Measurements from ENCODE around the gene TIPRL.

TIPRL gene

DNA sequence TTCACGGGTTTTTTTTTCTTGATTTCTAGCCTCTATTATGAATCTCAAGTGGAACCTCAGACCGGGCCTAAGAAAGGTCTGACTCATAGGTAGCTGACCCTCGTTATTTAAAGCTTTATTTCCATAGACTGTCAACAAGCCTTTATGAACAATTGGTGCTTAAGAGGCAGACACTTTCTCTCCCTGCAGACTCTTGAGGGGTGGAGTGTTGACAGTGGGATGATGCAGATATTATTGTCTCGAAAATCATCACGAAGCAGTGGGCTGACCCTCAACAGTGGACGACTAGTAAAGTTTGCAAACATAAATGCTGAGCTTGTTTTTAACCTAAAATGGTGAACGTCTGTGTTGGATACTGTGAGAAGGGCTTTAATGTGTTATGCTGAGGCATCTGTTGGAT is 48.9 kb downstream of the TIPRL start:
- TF ChIP-seq SIN3A (IDR thresholded peaks at IDR 0.05; ENCODE audit: borderline replicate concordance, insufficient read depth, low read length) (no peak), FOXP2 (optimal IDR thresholded peaks at IDR 0.05; ENCODE audit: borderline replicate concordance, extremely low read depth, extremely low read length, insufficient read depth) (no peak), POLR2AphosphoS5 (IDR thresholded peaks at IDR 0.05; ENCODE audit: low read depth, low read length) (no peak), TAF1 (IDR thresholded peaks at IDR 0.05; ENCODE audit: borderline replicate concordance, insufficient read depth, low read length) (no peak)
- TF ChIP-seq, protein P1, sequence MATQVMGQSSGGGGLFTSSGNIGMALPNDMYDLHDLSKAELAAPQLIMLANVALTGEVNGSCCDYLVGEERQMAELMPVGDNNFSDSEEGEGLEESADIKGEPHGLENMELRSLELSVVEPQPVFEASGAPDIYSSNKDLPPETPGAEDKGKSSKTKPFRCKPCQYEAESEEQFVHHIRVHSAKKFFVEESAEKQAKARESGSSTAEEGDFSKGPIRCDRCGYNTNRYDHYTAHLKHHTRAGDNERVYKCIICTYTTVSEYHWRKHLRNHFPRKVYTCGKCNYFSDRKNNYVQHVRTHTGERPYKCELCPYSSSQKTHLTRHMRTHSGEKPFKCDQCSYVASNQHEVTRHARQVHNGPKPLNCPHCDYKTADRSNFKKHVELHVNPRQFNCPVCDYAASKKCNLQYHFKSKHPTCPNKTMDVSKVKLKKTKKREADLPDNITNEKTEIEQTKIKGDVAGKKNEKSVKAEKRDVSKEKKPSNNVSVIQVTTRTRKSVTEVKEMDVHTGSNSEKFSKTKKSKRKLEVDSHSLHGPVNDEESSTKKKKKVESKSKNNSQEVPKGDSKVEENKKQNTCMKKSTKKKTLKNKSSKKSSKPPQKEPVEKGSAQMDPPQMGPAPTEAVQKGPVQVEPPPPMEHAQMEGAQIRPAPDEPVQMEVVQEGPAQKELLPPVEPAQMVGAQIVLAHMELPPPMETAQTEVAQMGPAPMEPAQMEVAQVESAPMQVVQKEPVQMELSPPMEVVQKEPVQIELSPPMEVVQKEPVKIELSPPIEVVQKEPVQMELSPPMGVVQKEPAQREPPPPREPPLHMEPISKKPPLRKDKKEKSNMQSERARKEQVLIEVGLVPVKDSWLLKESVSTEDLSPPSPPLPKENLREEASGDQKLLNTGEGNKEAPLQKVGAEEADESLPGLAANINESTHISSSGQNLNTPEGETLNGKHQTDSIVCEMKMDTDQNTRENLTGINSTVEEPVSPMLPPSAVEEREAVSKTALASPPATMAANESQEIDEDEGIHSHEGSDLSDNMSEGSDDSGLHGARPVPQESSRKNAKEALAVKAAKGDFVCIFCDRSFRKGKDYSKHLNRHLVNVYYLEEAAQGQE (IDR thresholded peaks at IDR 0.05; ENCODE audit: insufficient read depth in 1 of 2, low read depth in 2 of 2, low read length in 2 of 2), result no peak

- TF ChIP-seq SIN3A (IDR thresholded peaks at IDR 0.05; ENCODE audit: borderline replicate concordance, insufficient read depth, low read length) (no peak), FOXP2 (optimal IDR thresholded peaks at IDR 0.05; ENCODE audit: borderline replicate concordance, extremely low read depth, extremely low read length, insufficient read depth) (no peak), TAF1 (IDR thresholded peaks at IDR 0.05; ENCODE audit: borderline replicate concordance, insufficient read depth, low read length) (no peak), POLR2AphosphoS5 (IDR thresholded peaks at IDR 0.05; ENCODE audit: low read depth, low read length) (no peak)
- TF ChIP-seq, protein P1 (IDR thresholded peaks at IDR 0.05; ENCODE audit: insufficient read depth in 1 of 2, low read depth in 2 of 2, low read length in 2 of 2), result no peak
Observed at GRCh38 chr1:168229893-168230292, 51.1 kb downstream of the TIPRL start.

GRCh38 chr1:168230709-168231108 is 51.9 kb downstream of the TIPRL start:
- TF ChIP-seq SIN3A (IDR thresholded peaks at IDR 0.05; ENCODE audit: borderline replicate concordance, insufficient read depth, low read length) (no peak), FOXP2 (optimal IDR thresholded peaks at IDR 0.05; ENCODE audit: borderline replicate concordance, extremely low read depth, extremely low read length, insufficient read depth) (no peak), TAF1 (IDR thresholded peaks at IDR 0.05; ENCODE audit: borderline replicate concordance, insufficient read depth, low read length) (no peak), POLR2AphosphoS5 (IDR thresholded peaks at IDR 0.05; ENCODE audit: low read depth, low read length) (no peak)
- TF ChIP-seq, protein P1 (IDR thresholded peaks at IDR 0.05; ENCODE audit: insufficient read depth in 1 of 2, low read depth in 2 of 2, low read length in 2 of 2), result no peak

- TF ChIP-seq FOXP2 (optimal IDR thresholded peaks at IDR 0.05; ENCODE audit: borderline replicate concordance, extremely low read depth, extremely low read length, insufficient read depth) (no peak), SIN3A (IDR thresholded peaks at IDR 0.05; ENCODE audit: borderline replicate concordance, insufficient read depth, low read length) (no peak), POLR2AphosphoS5 (IDR thresholded peaks at IDR 0.05; ENCODE audit: low read depth, low read length) (no peak), TAF1 (IDR thresholded peaks at IDR 0.05; ENCODE audit: borderline replicate concordance, insufficient read depth, low read length) (no peak)
- TF ChIP-seq, protein P1 (IDR thresholded peaks at IDR 0.05; ENCODE audit: insufficient read depth in 1 of 2, low read depth in 2 of 2, low read length in 2 of 2), result no peak
Observed at GRCh38 chr1:168234846-168235547, 56.2 kb downstream of the TIPRL start.
